Eye (tissue), 1 donor: ENCODE data around the gene NOP9.
A peak's percentile ranks its signal among the peaks of the same experiment; 100 is the strongest.

Experiments used
- DNase-seq: peaks from one replicate; pipeline ENCODE4 v3.0.0-alpha.2; 2015

Gene NOP9, protein sequence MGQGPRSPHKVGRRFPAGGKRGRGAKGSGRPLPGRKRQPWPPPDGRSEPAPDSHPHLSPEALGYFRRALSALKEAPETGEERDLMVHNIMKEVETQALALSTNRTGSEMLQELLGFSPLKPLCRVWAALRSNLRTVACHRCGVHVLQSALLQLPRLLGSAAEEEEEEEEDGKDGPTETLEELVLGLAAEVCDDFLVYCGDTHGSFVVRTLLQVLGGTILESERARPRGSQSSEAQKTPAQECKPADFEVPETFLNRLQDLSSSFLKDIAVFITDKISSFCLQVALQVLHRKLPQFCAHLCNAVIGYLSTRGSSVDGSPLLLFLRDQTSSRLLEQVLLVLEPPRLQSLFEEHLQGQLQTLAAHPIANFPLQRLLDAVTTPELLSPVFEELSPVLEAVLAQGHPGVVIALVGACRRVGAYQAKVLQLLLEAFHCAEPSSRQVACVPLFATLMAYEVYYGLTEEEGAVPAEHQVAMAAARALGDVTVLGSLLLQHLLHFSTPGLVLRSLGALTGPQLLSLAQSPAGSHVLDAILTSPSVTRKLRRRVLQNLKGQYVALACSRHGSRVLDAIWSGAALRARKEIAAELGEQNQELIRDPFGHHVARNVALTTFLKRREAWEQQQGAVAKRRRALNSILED

GRCh38 chr14:24299255-24300191 lies at the start of gene NOP9, which contains the start of gene DHRS1:
Gene NOP9 (plus strand): TSS chr14:24299850. CDS start chr14:24299955, 105 bp downstream.
Gene DHRS1 (minus strand): TSS chr14:24299780. CDS start chr14:24299106, 674 bp downstream.
- peak; percentile 97 for DNase-seq

- no peak for DNase-seq
Measured at GRCh38 chr14:24250354-24250753, 49.3 kb upstream of the NOP9 start.

- no peak for DNase-seq
Measured at GRCh38 chr14:24251880-24252288, 47.8 kb upstream of the NOP9 start.

DNA sequence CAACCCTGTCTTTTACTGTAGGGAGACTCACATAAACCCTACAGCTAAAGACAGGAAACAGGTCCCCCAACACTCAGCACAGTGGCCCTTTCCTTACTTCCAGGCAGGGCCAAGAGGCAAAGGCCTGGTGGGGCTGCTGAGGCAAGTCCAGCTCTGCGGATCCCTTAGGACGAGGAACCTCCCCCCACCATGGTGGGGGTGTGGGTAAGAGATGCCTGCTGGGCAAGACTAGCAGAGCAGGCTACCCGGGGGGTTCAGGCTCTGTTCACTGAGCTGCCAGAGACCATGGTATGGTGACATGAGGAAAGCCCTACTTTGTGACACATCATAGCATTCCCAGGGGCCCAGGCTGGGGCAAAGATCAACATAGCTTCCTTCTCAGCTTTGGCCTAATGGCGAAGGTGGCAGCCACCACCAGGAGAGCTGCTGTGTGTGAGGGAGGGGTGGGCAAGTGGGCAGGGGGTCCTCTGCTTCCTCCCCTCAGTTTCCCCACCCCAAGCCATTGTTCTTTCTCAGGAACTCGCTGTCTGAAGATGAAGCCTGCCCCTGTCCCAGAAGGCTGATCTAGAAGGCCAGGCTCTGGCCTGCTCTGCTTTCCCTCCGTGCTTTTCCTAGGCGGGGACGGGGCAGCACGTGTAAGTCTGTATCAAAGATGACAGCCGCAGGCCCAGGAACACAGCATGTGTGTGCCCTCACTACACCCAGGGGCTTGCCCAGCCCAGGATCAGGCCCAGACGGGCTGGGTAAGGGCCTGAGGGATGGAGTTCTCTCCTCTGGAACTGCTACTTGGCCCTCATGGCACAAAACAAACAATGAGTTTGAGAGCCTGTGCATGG lies 47.1 kb upstream of the NOP9 start:
- DNase-seq, result no peak

- no peak for DNase-seq
Measured at GRCh38 chr14:24253936-24254335, 45.7 kb upstream of the NOP9 start.

DNA sequence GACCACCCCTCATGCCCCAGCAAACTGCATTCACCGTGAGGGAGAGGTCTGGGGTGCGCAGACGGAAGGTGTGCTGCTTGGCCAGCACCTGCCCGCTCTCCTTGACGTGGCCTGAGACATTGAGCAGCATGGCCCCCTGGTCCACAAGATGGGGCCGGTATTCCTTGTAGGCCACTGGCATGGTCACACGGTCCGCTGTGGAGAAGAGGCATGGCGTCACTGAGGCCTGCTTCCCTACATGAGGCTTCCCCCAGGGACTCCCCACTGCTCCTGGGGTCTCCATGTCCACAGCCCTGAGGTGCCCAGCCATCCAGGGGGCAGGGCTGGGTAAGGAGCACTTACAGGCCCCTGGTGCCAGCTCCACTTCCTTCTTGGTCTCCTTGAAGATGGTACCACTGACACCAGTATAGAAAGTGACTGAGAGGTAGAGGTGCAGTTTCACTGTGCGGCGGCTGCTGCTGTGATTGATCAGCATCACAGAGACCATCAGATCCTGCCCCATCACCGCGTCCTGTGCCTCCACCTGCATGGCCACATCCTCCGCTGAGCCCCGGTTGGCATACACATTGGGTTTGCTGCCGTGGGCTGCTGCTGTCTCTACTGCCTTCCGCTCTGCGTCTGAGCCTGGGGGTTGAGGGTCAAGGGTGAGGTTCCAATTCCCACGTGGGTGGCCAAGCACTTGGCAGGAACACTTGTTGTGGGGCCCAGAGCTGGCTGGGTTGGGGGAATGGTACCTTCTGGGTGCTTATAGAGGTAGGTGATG lies 44.8 kb upstream of the NOP9 start:
- DNase-seq, result no peak

DNA sequence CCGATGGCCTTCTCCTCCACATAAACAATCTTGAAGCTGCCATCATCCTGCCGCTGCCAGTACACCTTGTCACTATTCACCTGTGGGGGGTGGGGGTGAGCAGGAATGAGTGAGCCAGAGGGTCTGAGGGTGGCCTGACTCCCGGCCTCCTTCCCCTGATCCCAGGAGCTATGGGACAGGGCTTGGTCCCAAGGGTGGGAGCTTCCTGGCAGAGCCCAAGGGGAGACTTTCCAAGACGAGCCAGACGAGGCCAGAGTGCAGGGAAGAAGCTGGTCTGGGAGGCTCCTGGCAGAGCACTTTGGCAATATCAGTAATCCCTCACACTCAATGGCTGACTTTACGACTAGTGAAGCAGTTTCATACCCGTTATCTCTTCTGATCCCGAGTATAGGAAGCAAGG lies 44.2 kb upstream of the NOP9 start:
- DNase-seq, result no peak

- no peak for DNase-seq
Measured at GRCh38 chr14:24255931-24256711, 43.5 kb upstream of the NOP9 start.

- no peak for DNase-seq
Measured at GRCh38 chr14:24256960-24257359, 42.7 kb upstream of the NOP9 start.

DNA sequence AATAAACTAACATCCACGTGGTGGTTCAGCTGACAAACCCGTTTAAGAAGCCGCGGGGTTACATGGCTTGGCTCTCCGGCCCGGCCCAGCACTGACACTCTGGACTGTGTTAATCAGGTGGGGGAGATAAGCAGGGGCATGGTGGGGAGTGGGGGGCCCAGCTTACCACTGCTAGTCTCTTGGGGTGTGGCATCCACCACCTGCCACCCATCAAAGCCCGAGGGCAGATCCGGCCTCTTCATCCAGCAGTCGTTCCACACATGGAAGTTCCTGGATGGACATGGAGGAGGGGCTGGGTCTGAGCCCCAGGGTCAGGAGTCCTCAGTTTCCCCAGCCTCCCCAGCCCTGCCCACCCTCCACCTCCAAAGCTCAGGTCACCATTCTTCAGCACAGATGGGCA lies 41.5 kb upstream of the NOP9 start:
- no peak for DNase-seq

GRCh38 chr14:24258548-24259265 lies 40.9 kb upstream of the NOP9 start:
- no peak for DNase-seq

DNA sequence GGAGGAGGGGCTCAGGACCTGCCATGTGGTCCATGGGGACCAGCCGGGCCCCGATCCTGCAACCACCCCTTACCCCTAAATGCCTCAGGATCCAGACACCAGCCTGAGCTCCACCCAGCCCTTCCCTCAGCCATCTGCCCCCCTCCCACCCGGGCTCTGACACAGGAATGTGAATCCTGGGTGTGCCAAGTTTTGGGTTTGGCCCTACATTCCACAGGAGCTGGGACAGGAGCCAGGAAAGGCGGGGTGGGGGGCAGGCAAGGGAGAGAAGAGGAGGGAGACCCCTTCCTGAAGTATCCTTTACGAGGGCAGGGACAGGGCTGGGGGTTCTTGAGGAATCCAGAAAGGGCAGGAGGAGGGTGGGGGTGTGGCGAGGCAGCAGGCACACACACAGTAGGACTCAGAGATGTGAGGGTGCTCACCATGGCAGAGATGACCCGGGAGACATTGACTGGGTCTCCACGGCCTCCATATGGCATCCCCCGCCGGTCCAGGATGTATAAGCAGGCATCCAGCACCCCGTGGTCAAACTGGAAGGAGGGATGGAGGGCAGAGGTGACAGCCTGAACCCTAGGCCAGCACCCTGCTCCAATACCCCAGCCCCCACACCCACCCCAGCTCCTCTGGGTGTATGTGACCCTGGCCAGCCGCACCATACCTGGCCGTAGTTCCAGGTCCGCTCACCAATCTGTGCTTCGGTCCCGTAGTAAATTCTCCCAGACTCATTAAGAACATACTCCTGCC lies 40.2 kb upstream of the NOP9 start:
- peak; percentile 72 for DNase-seq

GRCh38 chr14:24260026-24260779 lies 39.4 kb upstream of the NOP9 start:
- no peak for DNase-seq

- DNase-seq, result no peak
Measured at GRCh38 chr14:24260780-24261157, 38.9 kb upstream of the NOP9 start.

DNA sequence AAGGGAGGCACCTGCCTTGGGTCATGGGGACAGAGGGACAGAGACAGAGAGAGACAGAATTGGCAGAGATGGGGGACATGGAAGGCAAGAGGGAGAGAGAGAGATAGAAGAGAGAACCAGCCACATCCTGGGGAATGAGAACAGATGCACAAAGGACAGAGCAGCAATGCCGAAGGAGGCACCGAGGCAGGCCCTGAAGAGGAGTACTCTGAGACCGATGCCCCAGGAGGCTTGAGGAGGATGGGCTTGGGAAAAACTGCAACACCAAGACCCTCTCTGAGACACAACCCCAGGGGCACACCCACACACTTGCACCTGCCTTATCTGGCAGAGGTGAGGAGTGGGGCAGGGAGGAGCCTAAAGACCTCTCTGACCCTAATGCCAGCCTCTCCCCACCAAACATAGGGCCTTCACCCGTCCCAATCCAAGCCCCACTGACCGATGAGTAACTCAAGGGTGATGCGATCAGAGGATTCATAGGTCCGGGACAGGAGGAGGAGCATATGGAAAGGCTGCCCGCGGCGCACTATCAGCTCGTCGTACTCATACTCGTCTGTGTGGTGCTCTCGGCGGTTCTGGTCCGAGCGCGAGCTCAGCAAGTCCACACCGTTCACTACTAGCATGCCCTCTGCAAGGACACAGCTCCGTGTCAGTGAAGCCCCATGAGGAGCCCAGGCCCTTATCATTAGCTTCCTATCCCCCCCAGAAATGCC lies 38.2 kb upstream of the NOP9 start:
- no peak for DNase-seq

DNA sequence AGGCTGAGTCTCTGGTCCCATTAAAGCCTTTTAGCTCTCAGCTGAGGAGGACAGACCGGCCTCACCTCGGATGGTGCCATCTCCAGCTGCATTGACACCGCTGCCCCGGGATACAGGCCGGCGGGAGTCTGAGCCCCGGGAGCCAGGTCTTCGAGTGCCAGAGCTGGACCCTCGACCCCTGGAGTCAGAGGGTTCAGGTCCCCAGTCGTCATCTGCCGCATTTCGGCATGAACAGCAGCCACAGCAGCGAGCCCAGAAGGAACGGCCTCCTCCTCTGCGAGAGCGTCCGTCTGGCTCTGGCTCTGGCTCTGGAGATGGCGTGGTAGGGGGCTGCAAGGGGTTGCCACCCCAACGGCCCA lies 37.7 kb upstream of the NOP9 start:
- no peak for DNase-seq

DNA sequence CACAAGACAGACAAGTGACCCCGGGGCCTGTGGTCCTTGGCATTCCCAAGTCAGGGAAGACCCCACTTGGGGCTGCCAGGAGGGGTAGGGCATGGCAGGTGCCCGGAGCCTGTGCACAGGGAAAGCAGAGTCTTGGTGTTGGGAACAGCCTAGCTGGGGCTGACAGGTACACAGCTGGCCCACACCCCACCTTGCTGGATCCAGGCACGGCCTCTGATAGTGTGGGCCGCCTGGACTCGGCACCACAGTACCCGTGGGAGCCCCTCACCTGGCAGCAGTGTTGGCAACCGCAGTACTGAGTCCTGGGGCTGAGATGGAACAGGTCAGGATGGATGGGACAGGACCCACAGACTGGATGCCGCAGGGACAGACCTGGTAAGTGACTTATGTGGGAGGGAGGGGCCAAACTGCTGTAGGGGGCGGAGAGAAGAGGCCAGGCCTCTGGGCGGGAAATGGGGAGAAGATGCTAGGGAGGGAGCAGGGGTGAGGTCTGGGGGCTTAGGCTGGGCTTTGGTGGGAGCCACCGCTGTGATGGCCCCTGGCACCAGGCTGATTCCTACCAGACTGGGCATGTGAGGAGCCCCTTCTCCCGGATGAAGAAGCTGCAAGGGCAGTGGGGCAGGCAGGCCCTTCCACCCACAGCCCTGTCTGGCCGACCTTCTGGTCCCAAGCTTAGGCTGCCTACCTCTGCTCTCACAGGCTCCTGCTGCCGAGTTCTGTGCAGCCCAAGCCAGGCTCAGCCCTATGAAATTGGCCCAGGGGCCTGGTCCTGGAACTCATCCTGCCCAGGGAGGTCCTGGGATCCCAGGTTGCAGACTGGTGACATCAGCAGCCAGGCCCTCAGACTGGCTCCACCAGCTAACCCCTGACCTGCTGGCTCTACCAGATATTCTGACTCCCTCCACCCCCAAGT lies 36.6 kb upstream of the NOP9 start, which contains the start of gene TGM1:
Gene TGM1, minus strand, starts transcription at position 357 of the 913 bp plus-strand sequence. CDS start 825 bp downstream, outside the sequence.
- DNase-seq, result no peak
